K562 (cell line): Measurements from ENCODE around the gene TBL1XR1.

Experiments used
- CHD1 ChIP-seq: fragments of 200-600 bp; sonication (generic); IDR thresholded peaks from one replicate; pipeline ENCODE4 v1.6.1; 2012; ENCODE audit warnings: mild to moderate bottlenecking, moderate library complexity, low read length, inconsistent platforms
- POLR2A ChIP-seq: fragments of 450-650 bp; conservative IDR thresholded peaks from 2 replicates; pipeline ENCODE4 v1.6.1; 2016
- SP1 ChIP-seq: sonication (generic); formaldehyde crosslinking; IDR thresholded peaks from 2 replicates; pipeline ENCODE4 v1.8.1; 2022; ENCODE audit warnings: mild to moderate bottlenecking, missing genetic modification reagents
- TARDBP ChIP-seq: fragments of 450-650 bp; IDR thresholded peaks from 2 replicates; pipeline ENCODE4 v1.6.1; 2016
- ZBTB17 ChIP-seq: fragments of 450-650 bp; formaldehyde crosslinking; IDR thresholded peaks from 2 replicates; pipeline ENCODE4 v1.4.0; 2020; ENCODE audit warnings: mild to moderate bottlenecking
- TF ChIP-seq, protein P1 (sequence below): sonication (generic); formaldehyde crosslinking; IDR thresholded peaks from 2 replicates; pipeline ENCODE4 v1.8.0; 2022; ENCODE audit warnings: mild to moderate bottlenecking, missing genetic modification reagents, borderline replicate concordance
- TF ChIP-seq, protein P2 (sequence below): fragments of 450-650 bp; IDR thresholded peaks from 2 replicates; pipeline ENCODE4 v1.7.1; 2018; ENCODE audit warnings: mild to moderate bottlenecking, low read depth; ENCODE audit not compliant: partially characterized antibody
- TF ChIP-seq, protein P3 (sequence below): sonication (generic); formaldehyde crosslinking; IDR thresholded peaks from 2 replicates; pipeline ENCODE4 v1.8.1; 2023; ENCODE audit warnings: mild to moderate bottlenecking, missing genetic modification reagents

DNA sequence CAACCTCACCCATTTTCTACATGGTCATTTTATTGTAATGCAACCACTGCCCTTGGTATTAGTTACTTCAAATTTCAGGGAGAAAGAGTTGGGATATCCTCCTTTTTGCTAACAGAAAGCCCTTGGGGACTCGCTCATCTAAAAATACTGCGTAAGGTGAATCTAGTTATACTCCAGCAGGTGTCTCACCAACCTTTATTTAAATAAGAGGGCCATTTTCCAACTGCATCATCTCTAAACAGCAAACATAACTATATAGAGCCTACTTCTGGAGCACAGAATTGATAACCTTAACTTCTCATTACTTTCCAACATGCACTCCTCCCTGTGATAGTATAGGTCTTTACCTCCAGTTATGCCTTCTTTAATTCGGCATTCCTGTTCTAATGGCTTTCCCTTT lies 77.5 kb downstream of the TBL1XR1 start:
- TF ChIP-seq SP1 (CRISPR knock-in tag) (no peak), TARDBP (no peak), CHD1 (no peak), POLR2A (no peak), ZBTB17 (no peak)
- TF ChIP-seq, protein P1, sequence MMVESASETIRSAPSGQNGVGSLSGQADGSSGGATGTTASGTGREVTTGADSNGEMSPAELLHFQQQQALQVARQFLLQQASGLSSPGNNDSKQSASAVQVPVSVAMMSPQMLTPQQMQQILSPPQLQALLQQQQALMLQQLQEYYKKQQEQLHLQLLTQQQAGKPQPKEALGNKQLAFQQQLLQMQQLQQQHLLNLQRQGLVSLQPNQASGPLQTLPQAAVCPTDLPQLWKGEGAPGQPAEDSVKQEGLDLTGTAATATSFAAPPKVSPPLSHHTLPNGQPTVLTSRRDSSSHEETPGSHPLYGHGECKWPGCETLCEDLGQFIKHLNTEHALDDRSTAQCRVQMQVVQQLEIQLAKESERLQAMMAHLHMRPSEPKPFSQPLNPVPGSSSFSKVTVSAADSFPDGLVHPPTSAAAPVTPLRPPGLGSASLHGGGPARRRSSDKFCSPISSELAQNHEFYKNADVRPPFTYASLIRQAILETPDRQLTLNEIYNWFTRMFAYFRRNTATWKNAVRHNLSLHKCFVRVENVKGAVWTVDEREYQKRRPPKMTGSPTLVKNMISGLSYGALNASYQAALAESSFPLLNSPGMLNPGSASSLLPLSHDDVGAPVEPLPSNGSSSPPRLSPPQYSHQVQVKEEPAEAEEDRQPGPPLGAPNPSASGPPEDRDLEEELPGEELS = no peak
- TF ChIP-seq, protein P2, sequence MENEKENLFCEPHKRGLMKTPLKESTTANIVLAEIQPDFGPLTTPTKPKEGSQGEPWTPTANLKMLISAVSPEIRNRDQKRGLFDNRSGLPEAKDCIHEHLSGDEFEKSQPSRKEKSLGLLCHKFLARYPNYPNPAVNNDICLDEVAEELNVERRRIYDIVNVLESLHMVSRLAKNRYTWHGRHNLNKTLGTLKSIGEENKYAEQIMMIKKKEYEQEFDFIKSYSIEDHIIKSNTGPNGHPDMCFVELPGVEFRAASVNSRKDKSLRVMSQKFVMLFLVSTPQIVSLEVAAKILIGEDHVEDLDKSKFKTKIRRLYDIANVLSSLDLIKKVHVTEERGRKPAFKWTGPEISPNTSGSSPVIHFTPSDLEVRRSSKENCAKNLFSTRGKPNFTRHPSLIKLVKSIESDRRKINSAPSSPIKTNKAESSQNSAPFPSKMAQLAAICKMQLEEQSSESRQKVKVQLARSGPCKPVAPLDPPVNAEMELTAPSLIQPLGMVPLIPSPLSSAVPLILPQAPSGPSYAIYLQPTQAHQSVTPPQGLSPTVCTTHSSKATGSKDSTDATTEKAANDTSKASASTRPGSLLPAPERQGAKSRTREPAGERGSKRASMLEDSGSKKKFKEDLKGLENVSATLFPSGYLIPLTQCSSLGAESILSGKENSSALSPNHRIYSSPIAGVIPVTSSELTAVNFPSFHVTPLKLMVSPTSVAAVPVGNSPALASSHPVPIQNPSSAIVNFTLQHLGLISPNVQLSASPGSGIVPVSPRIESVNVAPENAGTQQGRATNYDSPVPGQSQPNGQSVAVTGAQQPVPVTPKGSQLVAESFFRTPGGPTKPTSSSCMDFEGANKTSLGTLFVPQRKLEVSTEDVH = no peak
- TF ChIP-seq, protein P3, sequence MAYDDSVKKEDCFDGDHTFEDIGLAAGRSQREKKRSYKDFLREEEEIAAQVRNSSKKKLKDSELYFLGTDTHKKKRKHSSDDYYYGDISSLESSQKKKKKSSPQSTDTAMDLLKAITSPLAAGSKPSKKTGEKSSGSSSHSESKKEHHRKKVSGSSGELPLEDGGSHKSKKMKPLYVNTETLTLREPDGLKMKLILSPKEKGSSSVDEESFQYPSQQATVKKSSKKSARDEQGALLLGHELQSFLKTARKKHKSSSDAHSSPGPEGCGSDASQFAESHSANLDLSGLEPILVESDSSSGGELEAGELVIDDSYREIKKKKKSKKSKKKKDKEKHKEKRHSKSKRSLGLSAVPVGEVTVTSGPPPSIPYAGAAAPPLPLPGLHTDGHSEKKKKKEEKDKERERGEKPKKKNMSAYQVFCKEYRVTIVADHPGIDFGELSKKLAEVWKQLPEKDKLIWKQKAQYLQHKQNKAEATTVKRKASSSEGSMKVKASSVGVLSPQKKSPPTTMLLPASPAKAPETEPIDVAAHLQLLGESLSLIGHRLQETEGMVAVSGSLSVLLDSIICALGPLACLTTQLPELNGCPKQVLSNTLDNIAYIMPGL = no peak
